HepG2 (cell line): Measurements from ENCODE around the gene CHMP4B. TPM values are rescaled to one million over a fixed set of nuclear protein-coding genes. Genes with fewer than 3 reads are reported as not detected.

Experiments
- ATAC-seq: fragments of 200-7000 bp; cut with Tn5 transposase; 3 replicates; pipeline ENCODE4 v1.9.1; 2020; ENCODE audit warnings: mild to moderate bottlenecking, moderate library complexity
- BruUV-seq: library from RNA; stranded (reverse); fragments of 400-500 nt; replicated peaks from 2 replicates; lab custom pipeline; 2021; lab: Mats Ljungman, UMichigan
- CTCF ChIA-PET: fragments of 300-600 bp; formaldehyde crosslinking; extraction: SDS; loops from one replicate; lab custom pipeline; 2021; ENCODE audit warnings: low total read pairs, inconsistent platforms, low intra/inter-chr PET ratio; lab: Yijun Ruan, JAX
- POLR2A ChIA-PET: fragments of 350-600 bp; sonication (Branson Sonifier 250); formaldehyde crosslinking; loops from one replicate; lab custom pipeline; 2020; ENCODE audit warnings: antibody characterized with exemption, inconsistent platforms; lab: Yijun Ruan, JAX
- DNase-seq: peaks from one replicate; pipeline ENCODE4 v3.0.0-alpha.2; 2015; ENCODE audit warnings: low spot score
- FAIRE-seq: peaks from 3 replicates; lab custom pipeline; 2011; peaks lifted over from hg19 to GRCh38; lab: Jason Lieb, UNC
- H2AFZ ChIP-seq: one replicate; pipeline ENCODE4 v1.6.1; 2011; ENCODE audit warnings: low read length, inconsistent platforms
- H3K27ac ChIP-seq: fragments of 300-600 bp; 3 replicates; pipeline ENCODE4 v1.8.0; 2011; ENCODE audit warnings: mixed run types, mild to moderate bottlenecking, mixed read lengths, low read length, inconsistent platforms; ENCODE audit not compliant: insufficient read depth; ENCODE audit errors: extremely low read length
- H3K27me3 ChIP-seq, 2 experiments: fragments of 200-600 bp in 1 of 2; 2 replicates in 1 of 2; 3 replicates in 1 of 2; pipeline versions ENCODE4 v1.6.0 to v1.8.0; 2011; ENCODE audit warnings: low read length in 2 of 2, mild to moderate bottlenecking in 2 of 2, moderate library complexity in 2 of 2, inconsistent platforms in 1 of 2; ENCODE audit not compliant: insufficient read depth in 2 of 2, control insufficient read depth in 1 of 2
- H3K36me3 ChIP-seq, 2 experiments: fragments of 200-600 bp in 1 of 2; replicated peaks in 1 of 2; 2 replicates in 1 of 2; 3 replicates in 1 of 2; pipeline versions ENCODE4 v1.5.1 to v1.8.0; 2011; ENCODE audit warnings: low read length in 2 of 2, inconsistent platforms in 1 of 2; ENCODE audit not compliant: insufficient read depth in 2 of 2, control insufficient read depth in 1 of 2
- H3K4me1 ChIP-seq: 2 replicates; pipeline ENCODE4 v1.5.1; 2012; ENCODE audit warnings: low read length, inconsistent platforms; ENCODE audit not compliant: insufficient read depth
- H3K4me2 ChIP-seq: 2 replicates; pipeline ENCODE4 v1.6.0; 2011; ENCODE audit warnings: low read depth, low read length, inconsistent platforms
- H3K4me3 ChIP-seq, 3 experiments: fragments of 200-600 bp in 1 of 3; sonication (generic), shearing (Covaris generic) in 1 of 3; replicated peaks in 1 of 3; 2 replicates each; pipeline ENCODE4 v1.5.1; 2011 to 2016; ENCODE audit warnings: low read length in 3 of 3, inconsistent platforms in 2 of 3, low read depth in 2 of 3, mild to moderate bottlenecking in 2 of 3, control low read depth in 1 of 3, mixed read lengths in 1 of 3; ENCODE audit not compliant: insufficient read depth in 1 of 3
- H3K79me2 ChIP-seq: one replicate; pipeline ENCODE4 v1.6.1; 2011; ENCODE audit warnings: low read length, inconsistent platforms; ENCODE audit not compliant: insufficient read depth
- H3K9ac ChIP-seq: 2 replicates; pipeline ENCODE4 v1.6.0; 2011; ENCODE audit warnings: mild to moderate bottlenecking, low read depth, low read length, inconsistent platforms; ENCODE audit not compliant: insufficient read depth
- H3K9me3 ChIP-seq: 2 replicates; pipeline ENCODE4 v1.5.1; 2012; ENCODE audit warnings: mild to moderate bottlenecking, low read length
- H4K20me1 ChIP-seq: 2 replicates; pipeline ENCODE4 v1.6.0; 2011; ENCODE audit warnings: inconsistent platforms, mild to moderate bottlenecking, low read length, moderate library complexity; ENCODE audit not compliant: insufficient read depth
- HMG20B ChIP-seq: conservative IDR thresholded peaks from 2 replicates; pipeline ENCODE4 v1.6.1; 2016; ENCODE audit warnings: missing genetic modification reagents, missing compliant biosample characterization
- HNRNPL ChIP-seq: fragments of 200-400 bp; formaldehyde crosslinking; IDR thresholded peaks from 2 replicates; pipeline ENCODE4 v1.6.1; 2017; ENCODE audit warnings: mild to moderate bottlenecking, low read depth, low read length
- ISL2 ChIP-seq: sonication (generic); formaldehyde crosslinking; IDR thresholded peaks from 2 replicates; pipeline ENCODE4 v1.5.0; 2020; ENCODE audit warnings: missing genetic modification reagents
- KLF16 ChIP-seq, 2 experiments: sonication (generic) in 1 of 2; formaldehyde crosslinking in 1 of 2; IDR thresholded peaks; 2 replicates each; pipeline versions ENCODE4 v1.6.1 to v1.8.0; 2016 to 2023; ENCODE audit warnings: missing genetic modification reagents in 2 of 2, missing compliant biosample characterization in 1 of 2
- NAIF1 ChIP-seq: sonication (generic); formaldehyde crosslinking; IDR thresholded peaks from 2 replicates; pipeline ENCODE4 v1.5.0; 2020; ENCODE audit warnings: mild to moderate bottlenecking, missing genetic modification reagents, borderline replicate concordance
- PHF21A ChIP-seq: sonication (generic); formaldehyde crosslinking; IDR thresholded peaks from 2 replicates; pipeline ENCODE4 v1.5.0; 2020; ENCODE audit warnings: mild to moderate bottlenecking, missing genetic modification reagents
- RAD21 ChIP-seq: fragments of 450-650 bp; formaldehyde crosslinking; IDR thresholded peaks from 2 replicates; pipeline ENCODE4 v1.5.0; 2020; ENCODE audit warnings: mild to moderate bottlenecking
- THAP11 ChIP-seq: IDR thresholded peaks from 2 replicates; pipeline ENCODE4 v1.6.1; 2016; ENCODE audit warnings: missing biosample characterization, missing genetic modification reagents
- ZNF343 ChIP-seq: sonication (generic); formaldehyde crosslinking; IDR thresholded peaks from 2 replicates; pipeline ENCODE4 v1.4.0; 2020; ENCODE audit warnings: mild to moderate bottlenecking, missing genetic modification reagents
- ZNF790 ChIP-seq: sonication (generic); formaldehyde crosslinking; IDR thresholded peaks from 2 replicates; pipeline ENCODE4 v1.8.0; 2022; ENCODE audit warnings: missing genetic modification reagents, mild to moderate bottlenecking, borderline replicate concordance
- WGBS: methylation state at CpG from one replicate; pipeline ENCODE4 v1.1.6; 2017; ENCODE audit warnings: low lambda C conversion rate; 5-methylcytosine and 5-hydroxymethylcytosine counted together
- in situ Hi-C: cut with HindIII; loops from 2 replicates; pipeline ENCODE4 v1.10.0; 2017; ENCODE audit warnings: low pct_unique_long_range_greater_than_20kb; ENCODE audit not compliant: extremely low pct_ligation_motif_present
- intact Hi-C: fragments of 100-400 bp; cut with micrococcal nuclease; formaldehyde crosslinking; loops from one replicate; pipeline ENCODE4 v1.10.0; 2022; ENCODE audit not compliant: unreplicated experiment
- polyA plus RNA-seq, 8 experiments: library from polyadenylated mRNA; depleted of rRNA in 3 of 8; stranded (reverse) in 7 of 8; unstranded in 1 of 8; fragments of >200 nt; fragmentation: Illumina TruSeq in 4 of 8; extraction: Trizol in 4 of 8; gene quantifications; 2 replicates each; pipeline versions ENCODE4 v1.2.1 to v1.2.3, GENCODE V29; 2011 to 2016; ENCODE audit warnings: low read depth in 4 of 8, missing spikeins in 1 of 8, mixed read lengths in 1 of 8; ENCODE audit not compliant: insufficient read depth in 1 of 8
- total RNA-seq, 5 experiments: library from RNA; depleted of rRNA; stranded (reverse); fragments of >200 nt; fragmentation: Illumina TruSeq; extraction: Trizol; gene quantifications; 2 replicates each; pipeline ENCODE4 v1.2.3, GENCODE V29; 2016; ENCODE audit warnings: low read depth in 1 of 5
- TF ChIP-seq, protein P1 (sequence below), 2 experiments: sonication (generic) in 1 of 2; formaldehyde crosslinking in 1 of 2; IDR thresholded peaks; 2 replicates each; pipeline versions ENCODE4 v1.4.0 to v1.6.1; 2018 to 2020; ENCODE audit warnings: missing genetic modification reagents in 2 of 2, borderline replicate concordance in 1 of 2, low read depth in 1 of 2, mild to moderate bottlenecking in 1 of 2, missing biosample characterization in 1 of 2
- TF ChIP-seq, protein P2 (sequence below): IDR thresholded peaks from 2 replicates; pipeline ENCODE4 v1.6.1; 2016; ENCODE audit warnings: missing compliant biosample characterization, missing genetic modification reagents, borderline replicate concordance
- TF ChIP-seq, protein P3 (sequence below): sonication (generic); formaldehyde crosslinking; IDR thresholded peaks from 2 replicates; pipeline ENCODE4 v1.5.0; 2020; ENCODE audit warnings: mild to moderate bottlenecking, missing genetic modification reagents
- TF ChIP-seq, protein P4 (sequence below): sonication (generic); formaldehyde crosslinking; IDR thresholded peaks from 2 replicates; pipeline ENCODE4 v1.5.0; 2020; ENCODE audit warnings: missing genetic modification reagents

The CHMP4B gene
- total and polyA plus RNA-seq, 2 of the 13 experiments (the other 11 are each of a cell fraction or from before 2014, with no cell fraction given) = 40.1 to 45.6 TPM

DNA sequence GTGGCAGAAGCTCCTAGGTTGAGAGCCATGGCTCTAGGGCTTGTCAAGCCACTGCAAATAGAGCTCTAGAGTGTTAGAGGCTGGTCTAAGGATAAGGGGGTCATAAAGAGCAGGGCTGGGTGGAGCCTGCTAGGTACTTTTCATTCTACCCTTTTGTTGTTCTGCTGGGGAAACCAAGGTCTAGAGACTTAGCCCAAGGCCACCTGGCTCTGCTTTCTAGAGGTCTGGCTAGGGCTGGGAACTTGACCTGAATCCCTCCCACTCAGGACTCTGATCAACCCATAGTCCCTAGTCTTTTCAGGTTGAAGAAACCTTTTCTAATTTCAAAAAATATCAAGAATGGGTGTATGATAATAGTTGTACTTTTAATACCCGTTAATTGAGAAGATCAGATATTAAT, 13.7 kb downstream of the CHMP4B start (continued):
- TF ChIP-seq NAIF1 = 0 out of 2 replicates have a peak, but pooled peaks have one; percentile 5
- no peak for TF ChIP-seq HMG20B (CRISPR knock-in tag)

DNA sequence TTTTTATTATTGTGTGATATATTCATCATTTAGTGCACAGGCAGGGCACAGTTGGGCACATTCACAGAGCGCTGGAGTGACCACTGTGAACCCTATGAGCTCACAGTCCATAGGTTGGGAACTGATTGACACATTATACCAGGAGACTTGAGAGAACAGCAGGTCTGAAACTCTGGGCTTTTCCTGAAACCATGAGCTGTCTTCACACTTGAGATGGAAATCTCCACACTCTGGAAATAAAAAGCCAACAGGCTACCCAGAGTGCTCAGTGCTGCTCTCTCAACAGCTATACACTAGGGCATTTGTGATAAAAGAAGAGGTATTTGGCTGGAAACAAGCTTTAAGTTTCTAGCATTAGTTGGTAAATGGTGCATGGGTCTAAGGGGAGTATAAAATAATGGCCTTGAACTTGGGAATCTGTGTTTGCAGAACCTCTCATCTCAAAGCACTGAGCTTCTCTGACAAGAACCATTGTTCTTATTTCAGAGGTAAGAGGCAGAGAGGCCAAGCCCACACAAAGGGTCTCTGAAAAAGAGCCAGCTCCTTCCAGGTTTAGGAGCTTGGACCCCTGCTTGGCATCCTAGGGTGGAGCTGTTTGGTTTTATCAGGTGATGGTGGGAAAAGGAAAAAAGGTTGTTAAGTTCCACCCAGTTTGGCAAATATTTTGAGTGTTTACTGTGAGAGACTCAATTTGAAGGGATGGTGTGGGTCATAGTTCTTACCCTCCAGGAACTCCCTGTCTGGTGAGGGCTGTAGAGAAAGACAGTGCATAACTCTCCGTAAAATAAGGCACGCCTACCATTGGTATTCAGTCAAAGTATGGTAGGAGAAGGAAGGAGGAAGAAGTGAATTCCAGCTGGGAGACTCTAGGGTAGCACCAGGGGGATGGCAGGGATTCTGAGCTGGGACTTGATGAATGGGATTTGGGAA, 14.5 kb downstream of the CHMP4B start:
- Histone ChIP-seq H3K4me2 (peak overlapping the region; percentile 54), H3K4me1 (peaks cover 60% of the 10 kb centered on the region), H3K79me2 (peaks cover 72% of the 10 kb centered on the region), H4K20me1 (peaks cover 34% of the 10 kb centered on the region), H2AFZ (no peak overlapping the region), H3K4me3 (0 out of 6 replicates have a peak overlapping the region, but pooled peaks of 1 of the 3 experiments have one; percentile 8), H3K27me3 (no peaks in the 10 kb centered on the region), H3K9me3 (no peaks in the 10 kb centered on the region), H3K9ac (peak overlapping the region; percentile 1; the same call in 1 of the 2 replicates), H3K27ac (peak overlapping the region; percentile 49), H3K36me3 (peaks cover 2 to 3% of the 10 kb centered on the region in 2 experiments; a peak in 1 of 5 replicates)
- peak; percentile 73 for FAIRE-seq
- ChIA-PET POLR2A (interaction anchor here (1.1 to 7.1 kb wide), 8 partner anchors 9 to 287 kb away, joined by 3 to 140 read pairs (median 6); partner anchors contain the start of genes CHMP4B, EIF2S2 and ZNF341), CTCF (no interaction called here)
- ATAC-seq = peak; percentile 83
- peak; percentile 86 for DNase-seq
- in situ Hi-C loops = no loop called here
- 42% methylated on average over 3 of the region's 3 CpGs for WGBS
- intact Hi-C loops = loop anchor here (1.0 to 10.0 kb wide), 2 partner anchors 14 to 79 kb away; partner anchors contain the start of gene CHMP4B
- no TSS peak for BruUV-seq
- TF ChIP-seq HNRNPL (no peak), RAD21 (CRISPR knock-in tag) (no peak), ISL2 (peak; percentile 60; the same call in 1 of the 2 replicates), ZNF790 (0 out of 2 replicates have a peak, but pooled peaks have one; percentile 49), ZNF343 (no peak), PHF21A (CRISPR knock-in tag) (no peak), KLF16 (CRISPR knock-in tag; IDR thresholded peaks at IDR 0.05) (peak in 1 of 2 experiments; percentile 44; a peak in 1 of 4 replicates), THAP11 (peak; percentile 58; the same call in 1 of the 2 replicates)
- TF ChIP-seq, protein P1, sequence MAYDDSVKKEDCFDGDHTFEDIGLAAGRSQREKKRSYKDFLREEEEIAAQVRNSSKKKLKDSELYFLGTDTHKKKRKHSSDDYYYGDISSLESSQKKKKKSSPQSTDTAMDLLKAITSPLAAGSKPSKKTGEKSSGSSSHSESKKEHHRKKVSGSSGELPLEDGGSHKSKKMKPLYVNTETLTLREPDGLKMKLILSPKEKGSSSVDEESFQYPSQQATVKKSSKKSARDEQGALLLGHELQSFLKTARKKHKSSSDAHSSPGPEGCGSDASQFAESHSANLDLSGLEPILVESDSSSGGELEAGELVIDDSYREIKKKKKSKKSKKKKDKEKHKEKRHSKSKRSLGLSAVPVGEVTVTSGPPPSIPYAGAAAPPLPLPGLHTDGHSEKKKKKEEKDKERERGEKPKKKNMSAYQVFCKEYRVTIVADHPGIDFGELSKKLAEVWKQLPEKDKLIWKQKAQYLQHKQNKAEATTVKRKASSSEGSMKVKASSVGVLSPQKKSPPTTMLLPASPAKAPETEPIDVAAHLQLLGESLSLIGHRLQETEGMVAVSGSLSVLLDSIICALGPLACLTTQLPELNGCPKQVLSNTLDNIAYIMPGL (CRISPR knock-in tag; IDR thresholded peaks at IDR 0.05; ENCODE audit: borderline replicate concordance in 1 of 2, low read depth in 1 of 2) = 0 out of 4 replicates have a peak, but pooled peaks of 1 of the 2 experiments have one; percentile 14
- TF ChIP-seq, protein P2, sequence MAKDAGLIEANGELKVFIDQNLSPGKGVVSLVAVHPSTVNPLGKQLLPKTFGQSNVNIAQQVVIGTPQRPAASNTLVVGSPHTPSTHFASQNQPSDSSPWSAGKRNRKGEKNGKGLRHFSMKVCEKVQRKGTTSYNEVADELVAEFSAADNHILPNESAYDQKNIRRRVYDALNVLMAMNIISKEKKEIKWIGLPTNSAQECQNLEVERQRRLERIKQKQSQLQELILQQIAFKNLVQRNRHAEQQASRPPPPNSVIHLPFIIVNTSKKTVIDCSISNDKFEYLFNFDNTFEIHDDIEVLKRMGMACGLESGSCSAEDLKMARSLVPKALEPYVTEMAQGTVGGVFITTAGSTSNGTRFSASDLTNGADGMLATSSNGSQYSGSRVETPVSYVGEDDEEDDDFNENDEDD (CRISPR knock-in tag) = peak; percentile 21; the same call in 1 of the 2 replicates
- TF ChIP-seq, protein P3, sequence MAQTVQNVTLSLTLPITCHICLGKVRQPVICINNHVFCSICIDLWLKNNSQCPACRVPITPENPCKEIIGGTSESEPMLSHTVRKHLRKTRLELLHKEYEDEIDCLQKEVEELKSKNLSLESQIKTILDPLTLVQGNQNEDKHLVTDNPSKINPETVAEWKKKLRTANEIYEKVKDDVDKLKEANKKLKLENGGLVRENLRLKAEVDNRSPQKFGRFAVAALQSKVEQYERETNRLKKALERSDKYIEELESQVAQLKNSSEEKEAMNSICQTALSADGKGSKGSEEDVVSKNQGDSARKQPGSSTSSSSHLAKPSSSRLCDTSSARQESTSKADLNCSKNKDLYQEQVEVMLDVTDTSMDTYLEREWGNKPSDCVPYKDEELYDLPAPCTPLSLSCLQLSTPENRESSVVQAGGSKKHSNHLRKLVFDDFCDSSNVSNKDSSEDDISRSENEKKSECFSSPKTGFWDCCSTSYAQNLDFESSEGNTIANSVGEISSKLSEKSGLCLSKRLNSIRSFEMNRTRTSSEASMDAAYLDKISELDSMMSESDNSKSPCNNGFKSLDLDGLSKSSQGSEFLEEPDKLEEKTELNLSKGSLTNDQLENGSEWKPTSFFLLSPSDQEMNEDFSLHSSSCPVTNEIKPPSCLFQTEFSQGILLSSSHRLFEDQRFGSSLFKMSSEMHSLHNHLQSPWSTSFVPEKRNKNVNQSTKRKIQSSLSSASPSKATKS (CRISPR knock-in tag) = no peak
- TF ChIP-seq, protein P4, sequence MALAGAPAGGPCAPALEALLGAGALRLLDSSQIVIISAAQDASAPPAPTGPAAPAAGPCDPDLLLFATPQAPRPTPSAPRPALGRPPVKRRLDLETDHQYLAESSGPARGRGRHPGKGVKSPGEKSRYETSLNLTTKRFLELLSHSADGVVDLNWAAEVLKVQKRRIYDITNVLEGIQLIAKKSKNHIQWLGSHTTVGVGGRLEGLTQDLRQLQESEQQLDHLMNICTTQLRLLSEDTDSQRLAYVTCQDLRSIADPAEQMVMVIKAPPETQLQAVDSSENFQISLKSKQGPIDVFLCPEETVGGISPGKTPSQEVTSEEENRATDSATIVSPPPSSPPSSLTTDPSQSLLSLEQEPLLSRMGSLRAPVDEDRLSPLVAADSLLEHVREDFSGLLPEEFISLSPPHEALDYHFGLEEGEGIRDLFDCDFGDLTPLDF = no peak
